Activated naive CD4-positive, alpha-beta T cell treated with anti-CD3 and anti-CD28 coated beads for 36 hours (primary cell): ENCODE results near the gene SH3TC1. TPM values are rescaled to one million over a fixed set of nuclear protein-coding genes. Genes with fewer than 3 reads are reported as not detected.

Experiments used
- CTCF ChIA-PET: fragments of 350-600 bp; sonication (Branson Sonifier 250); formaldehyde crosslinking; loops from one replicate; lab custom pipeline; 2021; ENCODE audit warnings: antibody characterized with exemption; lab: Charles Lee
- DNase-seq: peaks from one replicate; pipeline ENCODE4 v3.0.0-alpha.2; 2020
- H3K27ac Mint-ChIP-seq: one replicate; pipeline ENCODE4 v1.8.0; 2021; ENCODE audit warnings: mild to moderate bottlenecking, mixed read lengths
- H3K27me3 Mint-ChIP-seq: one replicate; pipeline ENCODE4 v1.8.0; 2021; ENCODE audit warnings: low read depth, mixed read lengths
- H3K36me3 Mint-ChIP-seq: one replicate; pipeline ENCODE4 v1.8.0; 2021; ENCODE audit warnings: low read depth, mixed read lengths
- H3K4me1 Mint-ChIP-seq: one replicate; pipeline ENCODE4 v1.8.0; 2021; ENCODE audit warnings: low read depth, mixed read lengths
- H3K4me3 Mint-ChIP-seq: one replicate; pipeline ENCODE4 v1.8.0; 2021; ENCODE audit warnings: mild to moderate bottlenecking, moderate library complexity, mixed read lengths
- H3K9me3 Mint-ChIP-seq: one replicate; pipeline ENCODE4 v1.8.0; 2021; ENCODE audit warnings: mixed read lengths
- intact Hi-C: fragments of 100-400 bp; cut with micrococcal nuclease; formaldehyde crosslinking; loops from one replicate; pipeline ENCODE4 v1.15.1; 2023
- total RNA-seq, 2 experiments: library from RNA; stranded (reverse); gene quantifications; one replicate each; pipeline ENCODE4 v1.2.3, GENCODE V29; 2021

SH3TC1 gene
- total RNA-seq, 2 experiments from 2014 or later = 17.9 to 23.6 TPM

- no peak overlapping the region for H3K4me3 Mint-ChIP-seq
- no peaks in the 10 kb centered on the region for H3K27me3 Mint-ChIP-seq
- no peaks in the 10 kb centered on the region for H3K9me3 Mint-ChIP-seq
- H3K36me3 Mint-ChIP-seq = peaks cover 5% of the 10 kb centered on the region
- no peak for DNase-seq
- no peak overlapping the region for H3K27ac Mint-ChIP-seq
- intact Hi-C loops = no loop called here
- H3K4me1 Mint-ChIP-seq = peaks cover 22% of the 10 kb centered on the region
- CTCF ChIA-PET = no interaction called here
These were observed 6.9 kb downstream of the SH3TC1 start for GRCh38 chr4:8205749-8206611.

- no peak overlapping the region for H3K27ac Mint-ChIP-seq
- no peaks in the 10 kb centered on the region for H3K9me3 Mint-ChIP-seq
- CTCF ChIA-PET = interaction anchor here (0.8 kb wide), 1 partner anchor 35 kb away, joined by 3 read pairs; no protein-coding TSS in a partner anchor
- H3K27me3 Mint-ChIP-seq = no peaks in the 10 kb centered on the region
- peaks cover 2% of the 10 kb centered on the region for H3K36me3 Mint-ChIP-seq
- no peak for DNase-seq
- intact Hi-C loops = no loop called here
- peaks cover 10% of the 10 kb centered on the region for H3K4me1 Mint-ChIP-seq
- no peak overlapping the region for H3K4me3 Mint-ChIP-seq
These were observed 8.2 kb downstream of the SH3TC1 start for GRCh38 chr4:8207314-8207713.

- no peak overlapping the region for H3K27ac Mint-ChIP-seq
- intact Hi-C loops = no loop called here
- H3K27me3 Mint-ChIP-seq = no peaks in the 10 kb centered on the region
- no peaks in the 10 kb centered on the region for H3K9me3 Mint-ChIP-seq
- H3K4me1 Mint-ChIP-seq = peaks cover 5% of the 10 kb centered on the region
- DNase-seq = no peak
- H3K4me3 Mint-ChIP-seq = no peak overlapping the region
- CTCF ChIA-PET = no interaction called here
- H3K36me3 Mint-ChIP-seq = peaks cover 2% of the 10 kb centered on the region
These were observed 9.5 kb downstream of the SH3TC1 start for GRCh38 chr4:8208565-8208964.

GRCh38 chr4:8209181-8209874 lies 10.2 kb downstream of the SH3TC1 start:
- Mint-ChIP-seq H3K4me3 (no peak overlapping the region), H3K4me1 (peaks cover 5% of the 10 kb centered on the region), H3K9me3 (no peaks in the 10 kb centered on the region), H3K27ac (no peak overlapping the region), H3K36me3 (peaks cover 2% of the 10 kb centered on the region), H3K27me3 (no peaks in the 10 kb centered on the region)
- intact Hi-C loops = no loop called here
- DNase-seq = no peak
- CTCF ChIA-PET = interaction anchor here (0.7 kb wide), 1 partner anchor 32 kb away, joined by 3 read pairs; no protein-coding TSS in a partner anchor

GRCh38 chr4:8210010-8210409 lies 10.9 kb downstream of the SH3TC1 start:
- Mint-ChIP-seq H3K9me3 (no peaks in the 10 kb centered on the region), H3K36me3 (peaks cover 2% of the 10 kb centered on the region), H3K27me3 (no peaks in the 10 kb centered on the region), H3K4me1 (peaks cover 5% of the 10 kb centered on the region), H3K4me3 (no peak overlapping the region), H3K27ac (no peak overlapping the region)
- intact Hi-C loops = no loop called here
- CTCF ChIA-PET = no interaction called here
- no peak for DNase-seq

- peaks cover 3% of the 10 kb centered on the region for H3K4me1 Mint-ChIP-seq
- intact Hi-C loops = no loop called here
These were observed 11.5 kb downstream of the SH3TC1 start for GRCh38 chr4:8210616-8211015.

GRCh38 chr4:8211251-8211650 lies 12.2 kb downstream of the SH3TC1 start:
- no peaks in the 10 kb centered on the region for H3K9me3 Mint-ChIP-seq
- no peak overlapping the region for H3K4me3 Mint-ChIP-seq
- H3K27me3 Mint-ChIP-seq = no peaks in the 10 kb centered on the region
- CTCF ChIA-PET = no interaction called here
- intact Hi-C loops = no loop called here
- no peaks in the 10 kb centered on the region for H3K4me1 Mint-ChIP-seq
- H3K27ac Mint-ChIP-seq = no peak overlapping the region
- peaks cover 2% of the 10 kb centered on the region for H3K36me3 Mint-ChIP-seq
- DNase-seq = no peak

More at GRCh38 chr4:8210616-8211015, 11.5 kb downstream of the SH3TC1 start:
- Mint-ChIP-seq H3K9me3 (no peaks in the 10 kb centered on the region), H3K36me3 (peaks cover 2% of the 10 kb centered on the region), H3K27me3 (no peaks in the 10 kb centered on the region), H3K27ac (no peak overlapping the region), H3K4me3 (no peak overlapping the region)
- no peak for DNase-seq
- CTCF ChIA-PET = interaction anchor here (0.7 kb wide), 1 partner anchor 1879 kb away, joined by 3 read pairs; no protein-coding TSS in a partner anchor

- CTCF ChIA-PET = no interaction called here
- Mint-ChIP-seq H3K4me1 (no peaks in the 10 kb centered on the region), H3K27ac (no peak overlapping the region), H3K4me3 (no peak overlapping the region), H3K9me3 (no peaks in the 10 kb centered on the region), H3K27me3 (no peaks in the 10 kb centered on the region), H3K36me3 (peaks cover 2% of the 10 kb centered on the region)
- DNase-seq = no peak
- intact Hi-C loops = no loop called here
These were observed 12.9 kb downstream of the SH3TC1 start for GRCh38 chr4:8211737-8212581.

- DNase-seq = no peak
- Mint-ChIP-seq H3K4me1 (no peaks in the 10 kb centered on the region), H3K27ac (no peak overlapping the region), H3K27me3 (no peaks in the 10 kb centered on the region), H3K36me3 (peaks cover 2% of the 10 kb centered on the region), H3K4me3 (no peak overlapping the region), H3K9me3 (no peaks in the 10 kb centered on the region)
- intact Hi-C loops = no loop called here
- CTCF ChIA-PET = no interaction called here
These were observed 13.5 kb downstream of the SH3TC1 start for GRCh38 chr4:8212622-8213021.

GRCh38 chr4:8213121-8213520 lies 14.0 kb downstream of the SH3TC1 start:
- H3K27ac Mint-ChIP-seq = no peak overlapping the region
- peaks cover 2% of the 10 kb centered on the region for H3K36me3 Mint-ChIP-seq
- CTCF ChIA-PET = no interaction called here
- no peak for DNase-seq
- no peak overlapping the region for H3K4me3 Mint-ChIP-seq
- no peaks in the 10 kb centered on the region for H3K9me3 Mint-ChIP-seq
- no peaks in the 10 kb centered on the region for H3K4me1 Mint-ChIP-seq
- intact Hi-C loops = no loop called here
- H3K27me3 Mint-ChIP-seq = no peaks in the 10 kb centered on the region

- Mint-ChIP-seq H3K4me1 (no peaks in the 10 kb centered on the region), H3K27me3 (no peaks in the 10 kb centered on the region), H3K4me3 (no peak overlapping the region), H3K27ac (no peak overlapping the region), H3K36me3 (peaks cover under 1% of the 10 kb centered on the region), H3K9me3 (no peaks in the 10 kb centered on the region)
- intact Hi-C loops = no loop called here
- no peak for DNase-seq
- CTCF ChIA-PET = no interaction called here
These were observed 15.0 kb downstream of the SH3TC1 start for GRCh38 chr4:8214136-8214535.

- H3K4me1 Mint-ChIP-seq = no peaks in the 10 kb centered on the region
- H3K9me3 Mint-ChIP-seq = no peaks in the 10 kb centered on the region
- no peaks in the 10 kb centered on the region for H3K27me3 Mint-ChIP-seq
- intact Hi-C loops = no loop called here
- CTCF ChIA-PET = no interaction called here
- no peak overlapping the region for H3K27ac Mint-ChIP-seq
- DNase-seq = no peak
- H3K4me3 Mint-ChIP-seq = no peak overlapping the region
- H3K36me3 Mint-ChIP-seq = peaks cover 5% of the 10 kb centered on the region
These were observed 15.9 kb downstream of the SH3TC1 start for GRCh38 chr4:8215001-8215427.
